IMR-90 (cell line): ENCODE results near the gene GRID1. TPM values are rescaled to one million over a fixed set of nuclear protein-coding genes. Genes with fewer than 3 reads are reported as not detected.

Experiments used
- ATAC-seq: fragments of 200-7000 bp; cut with Tn5 transposase; 2 replicates; pipeline ENCODE4 v1.9.1; 2020; ENCODE audit warnings: low read depth, mild to moderate bottlenecking, moderate library complexity
- BruUV-seq: library from RNA; stranded (reverse); fragments of 400-500 nt; replicated peaks from 2 replicates; lab custom pipeline; 2021; lab: Mats Ljungman, UMichigan
- CTCF ChIA-PET: fragments of 300-600 bp; formaldehyde crosslinking; extraction: SDS; loops from one replicate; lab custom pipeline; 2021; ENCODE audit warnings: antibody characterized with exemption; lab: Yijun Ruan, JAX
- POLR2A ChIA-PET: fragments of 300-600 bp; sonication (Branson Sonifier 250); formaldehyde crosslinking; loops from one replicate; lab custom pipeline; 2022; ENCODE audit warnings: antibody characterized with exemption; ENCODE audit not compliant: unreplicated experiment; lab: Charles Lee
- DNase-seq: peaks from one replicate; pipeline ENCODE4 v3.0.0; 2013
- H2AFZ ChIP-seq: replicated peaks from 2 replicates; pipeline ENCODE3; 2013; ENCODE audit warnings: low read length, mild to moderate bottlenecking; ENCODE audit not compliant: poor library complexity
- H2AK5ac ChIP-seq: 2 replicates; pipeline ENCODE4 v1.6.1; 2013; ENCODE audit warnings: low read depth, low read length, inconsistent platforms
- H2AK9ac ChIP-seq: replicated peaks from 2 replicates; pipeline ENCODE3; 2013; ENCODE audit warnings: mild to moderate bottlenecking, low read depth, low read length, moderate library complexity; ENCODE audit not compliant: poor library complexity
- H2BK120ac ChIP-seq: 2 replicates; pipeline ENCODE4 v1.6.1; 2013; ENCODE audit warnings: low read depth, low read length, inconsistent platforms
- H2BK15ac ChIP-seq: 3 replicates; pipeline ENCODE4 v1.6.1; 2013; ENCODE audit warnings: low read depth, low read length, inconsistent platforms
- H2BK20ac ChIP-seq: 2 replicates; pipeline ENCODE4 v1.6.1; 2013; ENCODE audit warnings: low read depth, mild to moderate bottlenecking, inconsistent platforms, low read length, moderate library complexity
- H2BK5ac ChIP-seq: 2 replicates; pipeline ENCODE4 v1.6.1; 2013; ENCODE audit warnings: mild to moderate bottlenecking, low read depth, low read length, inconsistent platforms; ENCODE audit not compliant: poor library complexity, severe bottlenecking
- H3K14ac ChIP-seq: replicated peaks from 2 replicates; pipeline ENCODE4 v1.6.1; 2013; ENCODE audit warnings: low read depth, low read length, inconsistent platforms
- H3K18ac ChIP-seq: 2 replicates; pipeline ENCODE4 v1.6.1; 2013; ENCODE audit warnings: low read depth, low read length, control low read depth
- H3K23ac ChIP-seq: 2 replicates; pipeline ENCODE4 v1.6.1; 2013; ENCODE audit warnings: low read depth, low read length, inconsistent platforms
- H3K27ac ChIP-seq: 2 replicates; pipeline ENCODE4 v1.5.1; 2013; ENCODE audit warnings: mild to moderate bottlenecking, control low read depth, low read length; ENCODE audit not compliant: insufficient read depth
- H3K27me3 ChIP-seq: 2 replicates; pipeline ENCODE4 v1.6.1; 2013; ENCODE audit warnings: low read length; ENCODE audit not compliant: control insufficient read depth, insufficient read depth
- H3K36me3 ChIP-seq: 2 replicates; pipeline ENCODE4 v1.6.1; 2013; ENCODE audit warnings: low read length, mixed read lengths; ENCODE audit not compliant: control insufficient read depth, insufficient read depth
- H3K4ac ChIP-seq: 2 replicates; pipeline ENCODE4 v1.6.1; 2013; ENCODE audit warnings: low read depth, low read length, inconsistent platforms
- H3K4me1 ChIP-seq: 2 replicates; pipeline ENCODE4 v1.6.1; 2013; ENCODE audit warnings: low read length, mixed read lengths; ENCODE audit not compliant: control insufficient read depth, insufficient read depth
- H3K4me2 ChIP-seq: 2 replicates; pipeline ENCODE4 v1.6.1; 2013; ENCODE audit warnings: low read depth, mild to moderate bottlenecking, control low read depth, low read length, moderate library complexity
- H3K4me3 ChIP-seq: 2 replicates; pipeline ENCODE4 v1.5.1; 2013; ENCODE audit warnings: low read depth, mild to moderate bottlenecking, control low read depth, low read length, moderate library complexity; ENCODE audit not compliant: insufficient read depth
- H3K56ac ChIP-seq: 2 replicates; pipeline ENCODE4 v1.6.1; 2013; ENCODE audit warnings: low read length, inconsistent platforms; ENCODE audit not compliant: insufficient read depth; ENCODE audit errors: extremely low read depth
- H3K79me1 ChIP-seq, 2 experiments: 2 replicates each; pipeline ENCODE4 v1.6.1; 2013; ENCODE audit warnings: low read length in 2 of 2, inconsistent platforms in 1 of 2, low read depth in 1 of 2
- H3K9ac ChIP-seq: 2 replicates; pipeline ENCODE4 v1.6.1; 2013; ENCODE audit warnings: low read depth, low read length, control low read depth
- H3K9me1 ChIP-seq: 2 replicates; pipeline ENCODE4 v1.6.1; 2013; ENCODE audit warnings: low read length, inconsistent platforms; ENCODE audit not compliant: insufficient read depth
- H3K9me3 ChIP-seq: 2 replicates; pipeline ENCODE4 v1.6.1; 2013; ENCODE audit warnings: low read length; ENCODE audit not compliant: control insufficient read depth, insufficient read depth
- H4K20me1 ChIP-seq: 2 replicates; pipeline ENCODE4 v1.6.1; 2013; ENCODE audit warnings: low read length, inconsistent platforms; ENCODE audit not compliant: insufficient read depth
- H4K5ac ChIP-seq: 2 replicates; pipeline ENCODE4 v1.6.1; 2013; ENCODE audit warnings: mild to moderate bottlenecking, low read depth, low read length, control low read depth
- H4K8ac ChIP-seq, 2 experiments: 2 replicates each; pipeline ENCODE4 v1.6.1; 2013; ENCODE audit warnings: low read depth in 2 of 2, low read length in 2 of 2, control low read depth in 1 of 2, inconsistent platforms in 1 of 2
- H4K91ac ChIP-seq: 2 replicates; pipeline ENCODE4 v1.6.1; 2013; ENCODE audit warnings: low read depth, low read length, inconsistent platforms; ENCODE audit not compliant: insufficient read depth
- BHLHE40 ChIP-seq: fragments of 150-350 bp; IDR thresholded peaks from 2 replicates; pipeline ENCODE4 v1.6.1; 2016; ENCODE audit warnings: mild to moderate bottlenecking, low read depth, low read length
- CEBPB ChIP-seq: IDR thresholded peaks from 2 replicates; pipeline ENCODE4 v1.6.1; 2012; ENCODE audit warnings: low read depth, low read length, improper control_type of control experiment
- CHD1 ChIP-seq: IDR thresholded peaks from 2 replicates; pipeline ENCODE4 v1.6.1; 2012; ENCODE audit warnings: low read depth, low read length, improper control_type of control experiment
- CTCF ChIP-seq: conservative IDR thresholded peaks from 2 replicates; pipeline ENCODE4 v1.5.1; 2012; ENCODE audit warnings: mild to moderate bottlenecking, low read depth, low read length, improper control_type of control experiment
- FOS ChIP-seq: fragments of 150-350 bp; IDR thresholded peaks from 2 replicates; pipeline ENCODE4 v1.6.1; 2016; ENCODE audit warnings: low read depth, low read length
- MAFK ChIP-seq: IDR thresholded peaks from 2 replicates; pipeline ENCODE4 v1.6.1; 2012; ENCODE audit warnings: low read depth, low read length, improper control_type of control experiment
- MAZ ChIP-seq: IDR thresholded peaks from 2 replicates; pipeline ENCODE4 v1.6.1; 2012; ENCODE audit warnings: low read depth, mild to moderate bottlenecking, low read length, improper control_type of control experiment, moderate library complexity, borderline replicate concordance
- MXI1 ChIP-seq: IDR thresholded peaks from 2 replicates; pipeline ENCODE4 v1.6.1; 2012; ENCODE audit warnings: low read depth, mild to moderate bottlenecking, low read length, moderate library complexity, borderline replicate concordance
- NFE2L2 ChIP-seq: fragments of 150-350 bp; IDR thresholded peaks from 2 replicates; pipeline ENCODE4 v1.6.1; 2016; ENCODE audit warnings: low read depth, mild to moderate bottlenecking, low read length
- POLR2A ChIP-seq: IDR thresholded peaks from 2 replicates; pipeline ENCODE4 v1.6.1; 2012; ENCODE audit warnings: mild to moderate bottlenecking, low read depth, low read length
- RAD21 ChIP-seq: IDR thresholded peaks from 2 replicates; pipeline ENCODE4 v1.6.1; 2012; ENCODE audit warnings: low read length, improper control_type of control experiment
- RCOR1 ChIP-seq: IDR thresholded peaks from 2 replicates; pipeline ENCODE4 v1.6.1; 2012; ENCODE audit warnings: mild to moderate bottlenecking, low read length, improper control_type of control experiment; ENCODE audit not compliant: insufficient replicate concordance
- RFX5 ChIP-seq: IDR thresholded peaks from 2 replicates; pipeline ENCODE4 v1.8.0; 2012; ENCODE audit warnings: low read depth, mild to moderate bottlenecking, low read length, moderate library complexity
- SMC3 ChIP-seq: fragments of 150-350 bp; IDR thresholded peaks from 2 replicates; pipeline ENCODE4 v1.6.1; 2016; ENCODE audit warnings: low read depth, mild to moderate bottlenecking, antibody characterized with exemption, low read length, moderate library complexity
- WGBS, 2 experiments: methylation state at CpG; one replicate each; pipeline versions ENCODE4 v1.1.5 to v1.1.7; 2013; ENCODE audit warnings: missing lambda C conversion rate in 2 of 2; ENCODE audit not compliant: insufficient read length in 1 of 2; ENCODE audit errors: extremely low coverage in 2 of 2; 5-methylcytosine and 5-hydroxymethylcytosine counted together
- dilution Hi-C: fragments of 300-500 bp; cut with HindIII; formaldehyde crosslinking; loops from one replicate; pipeline ENCODE4 v1.14.3; 2018; ENCODE audit warnings: low sequenced_read_pairs; ENCODE audit not compliant: unreplicated experiment
- in situ Hi-C: fragments of 300-500 bp; cut with MboI; formaldehyde crosslinking; loops from 3 replicates; pipeline ENCODE4 v1.14.3; 2019; ENCODE audit warnings: low sequenced_read_pairs, inconsistent platforms, mixed read lengths
- intact Hi-C: fragments of 100-400 bp; cut with micrococcal nuclease; formaldehyde crosslinking; loops from 2 replicates; pipeline ENCODE4 v1.10.0; 2022
- polyA plus RNA-seq, 3 experiments: library from polyadenylated mRNA; depleted of rRNA; stranded (reverse); fragments of >200 nt; gene quantifications; 2 replicates each; pipeline ENCODE4 v1.2.3, GENCODE V29; 2012; ENCODE audit warnings: low replicate concordance in 1 of 3
- total RNA-seq: library from RNA; depleted of rRNA; stranded (reverse); fragments of >200 nt; gene quantifications from 2 replicates; pipeline ENCODE4 v1.2.3, GENCODE V29; 2012
- TF ChIP-seq, protein P1 (sequence below): fragments of 150-350 bp; IDR thresholded peaks from 2 replicates; pipeline ENCODE4 v1.6.1; 2016; ENCODE audit warnings: low read depth, mild to moderate bottlenecking, low read length, moderate library complexity, borderline replicate concordance
- TF ChIP-seq, protein P2 (sequence below): fragments of 150-350 bp; IDR thresholded peaks from 2 replicates; pipeline ENCODE4 v1.6.1; 2017; ENCODE audit warnings: mild to moderate bottlenecking, antibody characterized with exemption, low read length, low read depth

GRID1 gene
- total and polyA plus RNA-seq, 2 of the 4 experiments (the other 2 are of a cell fraction), result not detected

DNA sequence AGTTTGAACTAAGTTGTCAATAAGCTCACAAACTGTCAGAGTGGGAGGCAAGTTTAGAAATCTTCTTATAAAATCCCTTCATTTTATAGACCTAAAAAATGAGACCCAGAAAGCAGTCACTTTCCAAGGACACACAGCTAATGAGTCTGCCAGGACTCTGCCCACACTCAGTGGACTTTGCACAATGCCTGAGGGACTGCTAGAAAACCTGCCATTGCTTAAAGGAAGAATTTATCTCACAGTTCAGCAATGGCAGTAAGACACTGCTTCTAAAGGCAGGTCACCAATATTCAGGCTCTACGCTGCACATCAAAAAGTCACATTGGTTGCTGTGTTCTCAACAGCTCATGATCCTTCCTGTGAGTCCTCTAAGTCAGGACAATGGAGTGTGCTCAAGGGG, 698.1 kb downstream of the GRID1 start:
- no peak overlapping the region for H2AK9ac ChIP-seq
- H3K9me3 ChIP-seq, result peaks cover 13% of the 10 kb centered on the region
- no peak overlapping the region for H3K56ac ChIP-seq
- no peaks in the 10 kb centered on the region for H3K79me1 ChIP-seq
- H3K14ac ChIP-seq, result no peak overlapping the region
- H3K9me1 ChIP-seq, result no peaks in the 10 kb centered on the region
- H3K18ac ChIP-seq, result no peak overlapping the region
- intact Hi-C loops, result no loop called here
- no peak overlapping the region for H4K8ac ChIP-seq
- H4K91ac ChIP-seq, result no peak overlapping the region
- H3K27ac ChIP-seq, result no peak overlapping the region
- H3K4me1 ChIP-seq, result no peaks in the 10 kb centered on the region
- no peak overlapping the region for H3K4me2 ChIP-seq
- no peak overlapping the region for H2BK5ac ChIP-seq
- H2BK15ac ChIP-seq, result no peak overlapping the region
- no peak overlapping the region for H3K4ac ChIP-seq
- no peak overlapping the region for H3K4me3 ChIP-seq
- H4K5ac ChIP-seq, result no peak overlapping the region
- no peak overlapping the region for H2BK120ac ChIP-seq
- DNase-seq, result no peak
- WGBS, 2 experiments, result 50% methylated on average over 1 of the region's 1 CpG; no CpG with 5 or more reads in 1 of the 2 experiments
- H2AK5ac ChIP-seq, result no peak overlapping the region
- CTCF ChIA-PET, result no interaction called here
- no peak overlapping the region for H3K9ac ChIP-seq
- dilution Hi-C loops, result no loop called here
- no peak overlapping the region for H2BK20ac ChIP-seq
- no peak for ATAC-seq
- TF ChIP-seq CHD1 (no peak), MAFK (no peak), CTCF (no peak), CEBPB (no peak), RCOR1 (no peak), MXI1 (no peak), POLR2A (no peak), NFE2L2 (no peak), FOS (no peak), MAZ (no peak), SMC3 (no peak), BHLHE40 (no peak), RFX5 (no peak), RAD21 (no peak)
- TF ChIP-seq, protein P1, sequence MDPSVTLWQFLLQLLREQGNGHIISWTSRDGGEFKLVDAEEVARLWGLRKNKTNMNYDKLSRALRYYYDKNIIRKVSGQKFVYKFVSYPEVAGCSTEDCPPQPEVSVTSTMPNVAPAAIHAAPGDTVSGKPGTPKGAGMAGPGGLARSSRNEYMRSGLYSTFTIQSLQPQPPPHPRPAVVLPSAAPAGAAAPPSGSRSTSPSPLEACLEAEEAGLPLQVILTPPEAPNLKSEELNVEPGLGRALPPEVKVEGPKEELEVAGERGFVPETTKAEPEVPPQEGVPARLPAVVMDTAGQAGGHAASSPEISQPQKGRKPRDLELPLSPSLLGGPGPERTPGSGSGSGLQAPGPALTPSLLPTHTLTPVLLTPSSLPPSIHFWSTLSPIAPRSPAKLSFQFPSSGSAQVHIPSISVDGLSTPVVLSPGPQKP, result no peak
- TF ChIP-seq, protein P2, sequence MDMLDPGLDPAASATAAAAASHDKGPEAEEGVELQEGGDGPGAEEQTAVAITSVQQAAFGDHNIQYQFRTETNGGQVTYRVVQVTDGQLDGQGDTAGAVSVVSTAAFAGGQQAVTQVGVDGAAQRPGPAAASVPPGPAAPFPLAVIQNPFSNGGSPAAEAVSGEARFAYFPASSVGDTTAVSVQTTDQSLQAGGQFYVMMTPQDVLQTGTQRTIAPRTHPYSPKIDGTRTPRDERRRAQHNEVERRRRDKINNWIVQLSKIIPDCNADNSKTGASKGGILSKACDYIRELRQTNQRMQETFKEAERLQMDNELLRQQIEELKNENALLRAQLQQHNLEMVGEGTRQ, result no peak
- no TSS peak for BruUV-seq
- no peaks in the 10 kb centered on the region for H3K36me3 ChIP-seq
- no peak overlapping the region for H3K23ac ChIP-seq
- in situ Hi-C loops, result no loop called here
- H4K20me1 ChIP-seq, result no peaks in the 10 kb centered on the region
- POLR2A ChIA-PET, result no interaction called here
- H2AFZ ChIP-seq, result no peak overlapping the region
- H3K27me3 ChIP-seq, result no peaks in the 10 kb centered on the region
